CD4-positive, CD25-positive, alpha-beta regulatory T cell (primary cell): ENCODE results near the gene REEP1. TPM values are rescaled to one million over a fixed set of nuclear protein-coding genes. Genes with fewer than 3 reads are reported as not detected.

ENCODE experiments used
- ATAC-seq, 2 donors: fragments of 150-1000 bp; cut with Tn5 transposase; one replicate each; pipeline ENCODE4 v1.10.0; 2021; ENCODE audit warnings: low read depth in 2 of 2, moderate number of reproducible peaks in 2 of 2, moderate library complexity in 1 of 2
- DNase-seq, 3 donors: peaks; one replicate each; pipeline versions ENCODE4 v3.0.0 to v3.0.0-alpha.2; 2012 to 2022; ENCODE audit warnings: mixed read lengths in 1 of 3
- H3K27ac ChIP-seq: one replicate; pipeline ENCODE4 v1.7.0; 2013; ENCODE audit warnings: mild to moderate bottlenecking, low read length; ENCODE audit not compliant: insufficient read depth, poor library complexity, severe bottlenecking
- H3K27me3 ChIP-seq: one replicate; pipeline ENCODE4 v1.7.0; 2013; ENCODE audit warnings: low read length; ENCODE audit not compliant: control insufficient read depth, insufficient read depth
- H3K36me3 ChIP-seq: one replicate; pipeline ENCODE4 v1.7.0; 2013; ENCODE audit warnings: mild to moderate bottlenecking, low read length, moderate library complexity; ENCODE audit not compliant: control insufficient read depth, insufficient read depth
- H3K4me1 ChIP-seq: 2 replicates; pipeline ENCODE4 v1.7.0; 2013; ENCODE audit warnings: mild to moderate bottlenecking, low read length; ENCODE audit not compliant: insufficient read depth, control insufficient read depth, poor library complexity, severe bottlenecking
- H3K4me3 ChIP-seq: one replicate; pipeline ENCODE4 v1.7.0; 2013; ENCODE audit warnings: low read depth, mild to moderate bottlenecking, low read length, moderate library complexity
- H3K9me3 ChIP-seq, 2 experiments: 1 replicate in 1 of 2; 2 replicates in 1 of 2; pipeline ENCODE4 v1.7.0; 2013; ENCODE audit warnings: low read length in 2 of 2, mild to moderate bottlenecking in 1 of 2, moderate library complexity in 1 of 2; ENCODE audit not compliant: control insufficient read depth in 2 of 2
- H3K27ac Mint-ChIP-seq, 3 donors: one replicate each; pipeline ENCODE4 v1.8.0; 2020 to 2022; ENCODE audit warnings: mild to moderate bottlenecking in 3 of 3, mixed read lengths in 3 of 3, moderate library complexity in 2 of 3
- H3K27me3 Mint-ChIP-seq: one replicate; pipeline ENCODE4 v1.8.0; 2022; ENCODE audit warnings: mild to moderate bottlenecking, mixed read lengths
- H3K36me3 Mint-ChIP-seq: one replicate; pipeline ENCODE4 v1.8.0; 2020; ENCODE audit warnings: mixed read lengths
- H3K4me1 Mint-ChIP-seq, 4 donors: one replicate each; pipeline ENCODE4 v1.8.0; 2020 to 2022; ENCODE audit warnings: mixed read lengths in 4 of 4, mild to moderate bottlenecking in 1 of 4
- H3K4me3 Mint-ChIP-seq, 4 donors: one replicate each; pipeline ENCODE4 v1.8.0; 2020 to 2022; ENCODE audit warnings: mild to moderate bottlenecking in 4 of 4, mixed read lengths in 4 of 4, moderate library complexity in 3 of 4
- H3K9me3 Mint-ChIP-seq, 7 donors: one replicate each; pipeline ENCODE4 v1.8.0; 2020 to 2022; ENCODE audit warnings: mixed read lengths in 7 of 7, mild to moderate bottlenecking in 3 of 7, moderate library complexity in 2 of 7
- polyA plus RNA-seq, 4 donors: library from polyadenylated mRNA; unstranded; fragments of 300-500 nt; fragmentation: Illumina TruSeq; gene quantifications; one replicate each; pipeline ENCODE4 v1.2.3, GENCODE V29; 2021
- total RNA-seq: library from RNA; stranded (reverse); gene quantifications from one replicate; pipeline ENCODE4 v1.2.3, GENCODE V29; 2022

The REEP1 gene
- total RNA-seq (not detected), polyA plus RNA-seq (not detected)

- H3K9me3 ChIP-seq, result peaks cover 13 to 17% of the 10 kb centered on the region in 2 experiments
- H3K4me3 ChIP-seq, result no peak within 1 kb of the TSS
- no peaks in the 10 kb centered on the region for H3K36me3 ChIP-seq
- peaks cover 16% of the 10 kb centered on the region for H3K4me1 ChIP-seq
- H3K36me3 Mint-ChIP-seq, result peaks cover 2% of the 10 kb centered on the region
- H3K27ac ChIP-seq, result no peak within 1 kb of the TSS
- H3K9me3 Mint-ChIP-seq, result peaks cover 0 to 17% (median 8%) of the 10 kb centered on the region in 7 donors
- peaks cover 36% of the 10 kb centered on the region for H3K27me3 ChIP-seq
- H3K27ac Mint-ChIP-seq, result no peak within 1 kb of the TSS
- H3K4me1 Mint-ChIP-seq, result peaks cover 0 to 18% (median 5%) of the 10 kb centered on the region in 4 donors
- peak within 1 kb of the TSS; percentile 48 to 78 (median 62) for H3K4me3 Mint-ChIP-seq
- peaks cover 81% of the 10 kb centered on the region for H3K27me3 Mint-ChIP-seq
- peak in 1 of 2 donors; percentile 35 for ATAC-seq
- peak in 1 of 3 donors; percentile 20 for DNase-seq
Measured at GRCh38 chr2:86337244-86337835, at the start of gene REEP1. REEP1 (minus strand) TSS chr2:86337626; CDS start chr2:86337510, 116 bp downstream.

- H3K4me1 Mint-ChIP-seq, result no peaks in the 10 kb centered on the region
- Histone ChIP-seq H3K4me3 (no peak overlapping the region), H3K27me3 (peaks cover 7% of the 10 kb centered on the region), H3K9me3 (no peaks in the 10 kb centered on the region), H3K36me3 (no peaks in the 10 kb centered on the region), H3K27ac (no peak overlapping the region), H3K4me1 (no peaks in the 10 kb centered on the region)
- no peaks in the 10 kb centered on the region for H3K36me3 Mint-ChIP-seq
- no peak overlapping the region for H3K4me3 Mint-ChIP-seq
- peaks cover 0 to 5% (median 0%) of the 10 kb centered on the region in 7 donors for H3K9me3 Mint-ChIP-seq
- ATAC-seq (no peak), DNase-seq (no peak)
- H3K27me3 Mint-ChIP-seq, result peaks cover 17% of the 10 kb centered on the region
- H3K27ac Mint-ChIP-seq, result no peak overlapping the region
Measured at GRCh38 chr2:86383844-86384243, 46.4 kb upstream of the REEP1 start.

- ATAC-seq, result no peak
- peaks cover 22% of the 10 kb centered on the region for H3K27me3 Mint-ChIP-seq
Measured at GRCh38 chr2:86382698-86383097, 45.3 kb upstream of the REEP1 start.

GRCh38 chr2:86382108-86382507 is 44.7 kb upstream of the REEP1 start:
- no peak overlapping the region for H3K27ac ChIP-seq
- H3K4me3 ChIP-seq, result no peak overlapping the region
- Mint-ChIP-seq H3K27ac (peak overlapping the region in 1 of 3 donors; percentile 2), H3K36me3 (no peaks in the 10 kb centered on the region), H3K9me3 (peaks cover 0 to 9% (median 2%) of the 10 kb centered on the region in 7 donors), H3K4me3 (peak overlapping the region in 1 of 4 donors; percentile 8), H3K4me1 (no peaks in the 10 kb centered on the region), H3K27me3 (peaks cover 25% of the 10 kb centered on the region)
- DNase-seq, result no peak
- no peaks in the 10 kb centered on the region for H3K4me1 ChIP-seq
- peaks cover 6% of the 10 kb centered on the region for H3K27me3 ChIP-seq
- ATAC-seq, result no peak
- no peaks in the 10 kb centered on the region for H3K9me3 ChIP-seq
- no peaks in the 10 kb centered on the region for H3K36me3 ChIP-seq

More at GRCh38 chr2:86382698-86383097, 45.3 kb upstream of the REEP1 start:
- Mint-ChIP-seq H3K9me3 (peaks cover 0 to 9% (median 2%) of the 10 kb centered on the region in 7 donors), H3K27ac (no peak overlapping the region), H3K4me1 (no peaks in the 10 kb centered on the region), H3K4me3 (no peak overlapping the region), H3K36me3 (no peaks in the 10 kb centered on the region)
- Histone ChIP-seq H3K27ac (no peak overlapping the region), H3K36me3 (no peaks in the 10 kb centered on the region), H3K27me3 (peaks cover 7% of the 10 kb centered on the region), H3K4me1 (no peaks in the 10 kb centered on the region), H3K9me3 (no peaks in the 10 kb centered on the region), H3K4me3 (no peak overlapping the region)
- DNase-seq, result no peak

- H3K27me3 ChIP-seq, result peaks cover 10% of the 10 kb centered on the region
- no peaks in the 10 kb centered on the region for H3K9me3 ChIP-seq
- H3K9me3 Mint-ChIP-seq, result peaks cover 0 to 11% (median 3%) of the 10 kb centered on the region in 7 donors
- DNase-seq (no peak), ATAC-seq (no peak)
- no peak overlapping the region for H3K27ac ChIP-seq
- peaks cover 29% of the 10 kb centered on the region for H3K27me3 Mint-ChIP-seq
- H3K27ac Mint-ChIP-seq, result no peak overlapping the region
- no peaks in the 10 kb centered on the region for H3K36me3 ChIP-seq
- no peaks in the 10 kb centered on the region for H3K36me3 Mint-ChIP-seq
- H3K4me1 ChIP-seq, result no peaks in the 10 kb centered on the region
- no peak overlapping the region for H3K4me3 Mint-ChIP-seq
- H3K4me3 ChIP-seq, result no peak overlapping the region
- H3K4me1 Mint-ChIP-seq, result peaks cover 0 to 1% (median 0%) of the 10 kb centered on the region in 4 donors
Measured at GRCh38 chr2:86378469-86378868, 41.0 kb upstream of the REEP1 start.

GRCh38 chr2:86375623-86376022 is 38.2 kb upstream of the REEP1 start:
- Mint-ChIP-seq H3K27me3 (peaks cover 33% of the 10 kb centered on the region), H3K4me1 (peaks cover 8 to 26% (median 11%) of the 10 kb centered on the region in 4 donors), H3K9me3 (peaks cover 0 to 11% (median 2%) of the 10 kb centered on the region in 7 donors), H3K27ac (peak overlapping the region in 1 of 3 donors; percentile 20), H3K36me3 (no peaks in the 10 kb centered on the region), H3K4me3 (no peak overlapping the region)
- H3K9me3 ChIP-seq, result no peaks in the 10 kb centered on the region
- DNase-seq (no peak), ATAC-seq (no peak)
- H3K4me3 ChIP-seq, result no peak overlapping the region
- no peaks in the 10 kb centered on the region for H3K36me3 ChIP-seq
- no peak overlapping the region for H3K27ac ChIP-seq
- H3K27me3 ChIP-seq, result peaks cover 5% of the 10 kb centered on the region
- H3K4me1 ChIP-seq, result peaks cover 4% of the 10 kb centered on the region

- H3K36me3 Mint-ChIP-seq, result no peaks in the 10 kb centered on the region
- peaks cover 8 to 52% (median 19%) of the 10 kb centered on the region in 4 donors for H3K4me1 Mint-ChIP-seq
- H3K9me3 ChIP-seq, result no peaks in the 10 kb centered on the region
- peaks cover 0 to 8% (median 2%) of the 10 kb centered on the region in 7 donors for H3K9me3 Mint-ChIP-seq
- H3K4me1 ChIP-seq, result peaks cover 10% of the 10 kb centered on the region
- H3K36me3 ChIP-seq, result no peaks in the 10 kb centered on the region
- peaks cover 19% of the 10 kb centered on the region for H3K27me3 Mint-ChIP-seq
- peak in 1 of 3 donors; percentile 14 for DNase-seq
- peak overlapping the region; percentile 63 to 90 (median 73) for H3K27ac Mint-ChIP-seq
- no peak overlapping the region for H3K4me3 ChIP-seq
- ATAC-seq, result no peak
- peak overlapping the region in 3 of 4 donors; percentile 4 to 27 (median 4) for H3K4me3 Mint-ChIP-seq
- peaks cover 5% of the 10 kb centered on the region for H3K27me3 ChIP-seq
- peak overlapping the region; percentile 35 for H3K27ac ChIP-seq
Measured at GRCh38 chr2:86372641-86373502, 35.4 kb upstream of the REEP1 start.
